Retinal pigment epithelial cell (primary cell): ENCODE measurements around the gene FTSJ3.

Experiments used
- DNase-seq: peaks from one replicate; pipeline ENCODE4 v3.0.0-alpha.2; 2010; ENCODE audit warnings: low read depth
- H3K4me3 ChIP-seq: 2 replicates; pipeline ENCODE4 v1.5.1; 2011; ENCODE audit warnings: mild to moderate bottlenecking, low read length, control low read depth, moderate library complexity
- TF ChIP-seq, protein P1 (sequence below): conservative IDR thresholded peaks from 2 replicates; pipeline ENCODE4 v1.5.1; 2011; ENCODE audit warnings: low read depth, low read length, control low read depth, inconsistent platforms

FTSJ3 gene

DNA sequence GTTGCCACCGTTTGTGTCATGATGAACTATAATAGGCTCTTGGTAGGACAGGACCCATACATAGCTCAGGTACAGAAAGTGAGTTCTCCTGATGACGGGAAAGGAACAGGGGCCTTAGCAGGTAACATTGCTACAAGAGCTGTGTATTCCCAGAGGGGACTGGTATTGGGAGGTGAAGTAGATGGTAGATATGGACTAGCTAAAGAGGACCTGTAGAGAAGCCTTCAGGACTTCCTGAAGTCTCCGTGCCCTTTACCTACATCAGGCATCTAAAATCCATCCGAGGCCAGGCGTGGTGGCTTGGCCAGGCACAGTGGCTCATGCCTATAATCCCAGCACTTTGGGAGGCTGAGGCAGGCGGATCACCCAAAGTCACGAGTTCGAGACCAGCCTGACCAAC is 27.7 kb upstream of the FTSJ3 start:
- H3K4me3 ChIP-seq = no peak overlapping the region
- DNase-seq = no peak
- TF ChIP-seq, protein P1, sequence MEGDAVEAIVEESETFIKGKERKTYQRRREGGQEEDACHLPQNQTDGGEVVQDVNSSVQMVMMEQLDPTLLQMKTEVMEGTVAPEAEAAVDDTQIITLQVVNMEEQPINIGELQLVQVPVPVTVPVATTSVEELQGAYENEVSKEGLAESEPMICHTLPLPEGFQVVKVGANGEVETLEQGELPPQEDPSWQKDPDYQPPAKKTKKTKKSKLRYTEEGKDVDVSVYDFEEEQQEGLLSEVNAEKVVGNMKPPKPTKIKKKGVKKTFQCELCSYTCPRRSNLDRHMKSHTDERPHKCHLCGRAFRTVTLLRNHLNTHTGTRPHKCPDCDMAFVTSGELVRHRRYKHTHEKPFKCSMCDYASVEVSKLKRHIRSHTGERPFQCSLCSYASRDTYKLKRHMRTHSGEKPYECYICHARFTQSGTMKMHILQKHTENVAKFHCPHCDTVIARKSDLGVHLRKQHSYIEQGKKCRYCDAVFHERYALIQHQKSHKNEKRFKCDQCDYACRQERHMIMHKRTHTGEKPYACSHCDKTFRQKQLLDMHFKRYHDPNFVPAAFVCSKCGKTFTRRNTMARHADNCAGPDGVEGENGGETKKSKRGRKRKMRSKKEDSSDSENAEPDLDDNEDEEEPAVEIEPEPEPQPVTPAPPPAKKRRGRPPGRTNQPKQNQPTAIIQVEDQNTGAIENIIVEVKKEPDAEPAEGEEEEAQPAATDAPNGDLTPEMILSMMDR = no peak

DNA sequence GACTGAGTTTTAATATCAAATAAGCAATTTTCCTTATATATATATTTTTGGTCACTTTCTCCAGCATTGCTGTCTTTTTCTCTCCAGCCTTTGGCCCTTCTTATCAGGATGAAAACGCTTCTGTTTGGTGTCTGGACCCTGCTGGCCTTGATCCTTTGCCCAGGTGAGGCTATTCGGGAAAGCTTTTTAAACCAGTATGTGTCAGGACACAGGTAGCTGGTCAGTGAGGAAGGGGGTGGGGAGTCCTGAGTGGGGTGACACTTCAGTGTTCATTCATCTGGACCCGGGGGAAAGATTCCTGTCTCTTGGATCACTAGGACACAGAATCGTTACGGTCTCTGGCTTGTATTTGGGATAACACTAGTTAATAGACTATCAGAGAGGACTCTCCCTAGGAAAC is 27.2 kb upstream of the FTSJ3 start:
- no peak overlapping the region for H3K4me3 ChIP-seq
- TF ChIP-seq, protein P1 = no peak
- DNase-seq = no peak

- no peak for DNase-seq
- no peak overlapping the region for H3K4me3 ChIP-seq
- TF ChIP-seq, protein P1 = no peak
Observed at GRCh38 chr17:63853260-63853659, 25.8 kb upstream of the FTSJ3 start.

GRCh38 chr17:63850401-63850800 is 22.9 kb upstream of the FTSJ3 start:
- H3K4me3 ChIP-seq = no peak overlapping the region
- DNase-seq = no peak
- TF ChIP-seq, protein P1 = no peak

DNA sequence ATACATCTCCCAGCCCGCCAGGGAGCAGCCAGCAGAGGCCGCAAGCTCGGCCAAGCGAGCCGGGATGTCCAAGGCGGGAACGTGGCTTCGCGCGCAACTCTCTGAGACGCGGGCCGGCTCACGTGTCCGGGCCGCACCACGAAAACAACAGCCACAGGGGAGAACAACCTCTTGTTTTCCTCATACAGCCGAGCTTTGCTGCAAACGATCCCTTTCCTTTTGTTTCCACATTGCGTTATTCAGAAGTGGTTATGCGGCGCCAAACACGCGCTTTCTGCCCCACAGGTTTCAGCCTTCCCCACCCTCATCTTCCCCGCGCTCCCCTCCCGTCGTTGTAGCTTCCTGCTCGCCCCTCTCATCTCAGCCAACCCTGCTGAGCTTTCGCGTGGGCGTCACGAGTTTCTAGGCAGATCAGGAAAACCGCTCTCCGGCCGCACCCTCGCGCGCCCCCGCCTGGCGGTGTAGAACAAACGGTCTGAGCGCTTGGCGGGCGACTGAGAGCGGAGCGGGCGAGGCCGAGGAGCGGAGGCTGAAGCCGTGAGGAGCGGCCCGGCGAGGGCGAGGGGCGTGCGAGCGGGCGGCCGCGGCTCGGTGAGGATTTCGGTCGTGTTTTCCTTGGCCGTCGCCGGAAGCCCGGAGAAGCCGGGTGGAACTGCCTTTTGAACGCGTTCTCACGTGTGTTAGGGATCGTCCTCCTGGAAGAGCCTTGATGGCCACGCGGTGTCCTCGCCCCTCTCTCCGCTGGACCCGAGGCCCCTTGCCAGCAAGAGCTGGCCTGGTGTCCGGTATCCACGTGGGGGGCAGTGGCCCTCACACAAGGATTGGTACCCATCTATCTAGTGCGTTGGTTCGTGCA is 21.6 kb upstream of the FTSJ3 start:
- peak overlapping the region; percentile 41 for H3K4me3 ChIP-seq
- TF ChIP-seq, protein P1 = peak; percentile 69
- peak; percentile 69 for DNase-seq

DNA sequence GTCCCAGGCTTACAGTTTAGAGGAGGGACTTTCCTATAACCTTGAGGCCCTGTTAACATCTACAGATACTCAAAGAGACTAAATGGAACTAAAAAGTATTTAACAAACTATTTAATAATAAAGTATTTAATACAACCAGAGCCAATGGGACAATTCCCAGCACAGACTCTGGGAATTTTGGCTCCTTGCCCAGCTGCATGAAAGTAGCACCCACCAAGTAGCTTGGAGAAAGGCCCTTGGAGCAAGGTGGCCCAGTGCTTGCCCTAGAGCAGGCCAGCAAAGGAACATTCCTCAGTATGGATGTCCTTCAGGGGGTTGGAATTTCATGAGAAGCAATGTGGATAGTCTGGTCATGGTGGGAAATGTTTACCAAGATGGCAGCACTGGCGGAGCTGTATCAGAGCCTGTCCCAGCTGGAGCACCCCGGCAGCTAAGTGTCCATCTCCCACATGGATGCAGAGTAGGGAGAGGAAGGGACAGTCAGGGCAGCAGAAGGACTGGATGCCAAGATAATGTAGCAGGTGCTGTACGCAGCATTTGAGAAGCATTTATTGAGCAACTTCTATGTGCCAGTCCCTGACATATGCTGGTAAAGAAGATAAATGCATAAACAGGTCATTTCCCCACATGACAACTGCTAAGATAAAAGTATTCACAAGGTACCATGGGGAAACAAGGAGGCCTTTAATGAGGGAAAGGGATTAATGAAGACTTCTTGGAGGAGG is 20.2 kb upstream of the FTSJ3 start:
- no peak overlapping the region for H3K4me3 ChIP-seq
- TF ChIP-seq, protein P1 = no peak
- DNase-seq = no peak
